Activated CD4-positive, alpha-beta T cell treated with anti-CD3 and anti-CD28 coated beads for 4 hours (primary cell): ENCODE measurements around the gene FOXE1.

Source experiments
- DNase-seq, 2 donors: peaks; one replicate each; pipeline ENCODE4 v3.0.0-alpha.2; 2020

The FOXE1 gene

GRCh38 chr9:97868859-97869258 is 15.8 kb downstream of the FOXE1 start:
- no peak for DNase-seq

GRCh38 chr9:97873425-97873824 is 20.4 kb downstream of the FOXE1 start:
- no peak for DNase-seq

- DNase-seq, result no peak
Measured at GRCh38 chr9:97873882-97874281, 20.9 kb downstream of the FOXE1 start.

- no peak for DNase-seq
Measured at GRCh38 chr9:97874624-97875023, 21.6 kb downstream of the FOXE1 start.

GRCh38 chr9:97875111-97875510 is 22.1 kb downstream of the FOXE1 start:
- no peak for DNase-seq

GRCh38 chr9:97876061-97876460 is 23.0 kb downstream of the FOXE1 start:
- DNase-seq, result no peak

- DNase-seq, result no peak
Measured at GRCh38 chr9:97880336-97880735, 27.3 kb downstream of the FOXE1 start.

- peak; percentile 55 to 76 for DNase-seq
Measured at GRCh38 chr9:97889941-97890887, 37.2 kb downstream of the FOXE1 start.

GRCh38 chr9:97891736-97892135 is 38.7 kb downstream of the FOXE1 start:
- no peak for DNase-seq

GRCh38 chr9:97892421-97892820 is 39.4 kb downstream of the FOXE1 start:
- DNase-seq, result no peak

- no peak for DNase-seq
Measured at GRCh38 chr9:97895211-97895610, 42.2 kb downstream of the FOXE1 start.

GRCh38 chr9:97895695-97896332 is 42.8 kb downstream of the FOXE1 start:
- no peak for DNase-seq

- no peak for DNase-seq
Measured at GRCh38 chr9:97900103-97900737, 47.2 kb downstream of the FOXE1 start.

GRCh38 chr9:97900738-97901565 is 47.9 kb downstream of the FOXE1 start:
- DNase-seq, result peak in 1 of 2 donors; percentile 25

- no peak for DNase-seq
Measured at GRCh38 chr9:97903177-97903576, 50.2 kb downstream of the FOXE1 start.

- peak in 1 of 2 donors; percentile 27 for DNase-seq
Measured at GRCh38 chr9:97904725-97905124, 51.7 kb downstream of the FOXE1 start.

- peak; percentile 56 to 58 for DNase-seq
Measured at GRCh38 chr9:97905228-97905627, 52.2 kb downstream of the FOXE1 start.
